ENCODE results near the gene DAW1. TPM values are rescaled to one million over a fixed set of nuclear protein-coding genes. Genes with fewer than 3 reads are reported as not detected.
A peak's percentile ranks its signal among the peaks of the same experiment; 100 is the strongest.
"Not testable (repeated sequence)": the region's sequence is repeated elsewhere in the genome, so short reads cannot be mapped to it uniquely, and the experiment has no call there.

Gene DAW1
- total RNA-seq, 1 experiment from 2014 or later: 0.10 TPM

- H3K27me3 ChIP-seq (ENCODE audit: control insufficient read depth, insufficient read depth, low read length): no peaks in the 10 kb centered on the region
- no peak for DNase-seq
- no peak overlapping the region for H3K4me3 ChIP-seq (ENCODE audit: insufficient read depth, low read depth, low read length)
These were observed 42.9 kb downstream of the DAW1 start for GRCh38 chr2:227914362-227914761.

GRCh38 chr2:227921648-227922047 is 50.2 kb downstream of the DAW1 start:
- DNase-seq: no peak
- H3K36me3 ChIP-seq (replicated peaks; ENCODE audit: control insufficient read depth, insufficient read depth, low read length): no peaks in the 10 kb centered on the region
- H3K27me3 ChIP-seq (ENCODE audit: control insufficient read depth, insufficient read depth, low read length): no peaks in the 10 kb centered on the region
- H3K4me3 ChIP-seq (ENCODE audit: insufficient read depth, low read depth, low read length): no peak overlapping the region

More at GRCh38 chr2:227914362-227914761, 42.9 kb downstream of the DAW1 start:
- H3K36me3 ChIP-seq (replicated peaks; ENCODE audit: control insufficient read depth, insufficient read depth, low read length): no peaks in the 10 kb centered on the region

GRCh38 chr2:227932001-227932400 is 60.6 kb downstream of the DAW1 start:
- Histone ChIP-seq H3K4me3 (ENCODE audit: insufficient read depth, low read depth, low read length) (no peak overlapping the region), H3K27me3 (ENCODE audit: control insufficient read depth, insufficient read depth, low read length) (no peaks in the 10 kb centered on the region), H3K36me3 (replicated peaks; ENCODE audit: control insufficient read depth, insufficient read depth, low read length) (no peaks in the 10 kb centered on the region)
- no peak for DNase-seq

GRCh38 chr2:227932403-227932802 is 61.0 kb downstream of the DAW1 start:
- Histone ChIP-seq H3K36me3 (replicated peaks; ENCODE audit: control insufficient read depth, insufficient read depth, low read length) (no peaks in the 10 kb centered on the region), H3K27me3 (ENCODE audit: control insufficient read depth, insufficient read depth, low read length) (no peaks in the 10 kb centered on the region), H3K4me3 (ENCODE audit: insufficient read depth, low read depth, low read length) (no peak overlapping the region)
- DNase-seq: no peak

GRCh38 chr2:227933884-227934283 is 62.5 kb downstream of the DAW1 start:
- H3K36me3 ChIP-seq (replicated peaks; ENCODE audit: control insufficient read depth, insufficient read depth, low read length): no peaks in the 10 kb centered on the region
- H3K27me3 ChIP-seq (ENCODE audit: control insufficient read depth, insufficient read depth, low read length): no peaks in the 10 kb centered on the region
- H3K4me3 ChIP-seq (ENCODE audit: insufficient read depth, low read depth, low read length): no peak overlapping the region
- DNase-seq: no peak

GRCh38 chr2:227936249-227936648 is 64.8 kb downstream of the DAW1 start:
- H3K4me3 ChIP-seq (ENCODE audit: insufficient read depth, low read depth, low read length); H3K36me3 ChIP-seq (replicated peaks; ENCODE audit: control insufficient read depth, insufficient read depth, low read length); H3K27me3 ChIP-seq (ENCODE audit: control insufficient read depth, insufficient read depth, low read length); DNase-seq: not testable (repeated sequence)

- Histone ChIP-seq H3K36me3 (replicated peaks; ENCODE audit: control insufficient read depth, insufficient read depth, low read length) (no peaks in the 10 kb centered on the region), H3K4me3 (ENCODE audit: insufficient read depth, low read depth, low read length) (no peak overlapping the region), H3K27me3 (ENCODE audit: control insufficient read depth, insufficient read depth, low read length) (no peaks in the 10 kb centered on the region)
- peak; percentile 59 for DNase-seq
These were observed 68.0 kb downstream of the DAW1 start for GRCh38 chr2:227939271-227940027.

GRCh38 chr2:227942021-227942420 is 70.6 kb downstream of the DAW1 start:
- Histone ChIP-seq H3K4me3 (ENCODE audit: insufficient read depth, low read depth, low read length) (no peak overlapping the region), H3K36me3 (replicated peaks; ENCODE audit: control insufficient read depth, insufficient read depth, low read length) (no peaks in the 10 kb centered on the region), H3K27me3 (ENCODE audit: control insufficient read depth, insufficient read depth, low read length) (no peaks in the 10 kb centered on the region)
- no peak for DNase-seq

- no peaks in the 10 kb centered on the region for H3K36me3 ChIP-seq (replicated peaks; ENCODE audit: control insufficient read depth, insufficient read depth, low read length)
- DNase-seq: no peak
- H3K4me3 ChIP-seq (ENCODE audit: insufficient read depth, low read depth, low read length): no peak overlapping the region
- no peaks in the 10 kb centered on the region for H3K27me3 ChIP-seq (ENCODE audit: control insufficient read depth, insufficient read depth, low read length)
These were observed 71.5 kb downstream of the DAW1 start for GRCh38 chr2:227942965-227943364.

- Histone ChIP-seq H3K27me3 (ENCODE audit: control insufficient read depth, insufficient read depth, low read length) (no peaks in the 10 kb centered on the region), H3K4me3 (ENCODE audit: insufficient read depth, low read depth, low read length) (no peak overlapping the region), H3K36me3 (replicated peaks; ENCODE audit: control insufficient read depth, insufficient read depth, low read length) (no peaks in the 10 kb centered on the region)
- DNase-seq: no peak
These were observed 88.9 kb downstream of the DAW1 start for GRCh38 chr2:227960317-227960716.

- no peak for DNase-seq
- no peaks in the 10 kb centered on the region for H3K27me3 ChIP-seq (ENCODE audit: control insufficient read depth, insufficient read depth, low read length)
- H3K36me3 ChIP-seq (replicated peaks; ENCODE audit: control insufficient read depth, insufficient read depth, low read length): no peaks in the 10 kb centered on the region
- H3K4me3 ChIP-seq (ENCODE audit: insufficient read depth, low read depth, low read length): no peak overlapping the region
These were observed 100.3 kb downstream of the DAW1 start for GRCh38 chr2:227971619-227972230.

GRCh38 chr2:227973241-227973640 is 101.8 kb downstream of the DAW1 start:
- Histone ChIP-seq H3K27me3 (ENCODE audit: control insufficient read depth, insufficient read depth, low read length) (no peaks in the 10 kb centered on the region), H3K36me3 (replicated peaks; ENCODE audit: control insufficient read depth, insufficient read depth, low read length) (no peaks in the 10 kb centered on the region), H3K4me3 (ENCODE audit: insufficient read depth, low read depth, low read length) (no peak overlapping the region)
- DNase-seq: no peak

Other genes with a start within 250 kb of the DAW1 start
- gene SCYGR5, start 204.8 kb upstream of the DAW1 start, total RNA-seq (2014; rRNA removed; shearing (Covaris generic)): not detected in 2 replicates
- gene SLC19A3, start 153.6 kb upstream of the DAW1 start, total RNA-seq (2014; rRNA removed; shearing (Covaris generic)): 1.1 and 1.7 TPM in 2 replicates
- gene SCYGR6, start 146.9 kb upstream of the DAW1 start, total RNA-seq (2014; rRNA removed; shearing (Covaris generic)): not detected in 2 replicates
- not detected in 2 replicates for gene SCYGR7, start 143.3 kb upstream of the DAW1 start, total RNA-seq (2014; rRNA removed; shearing (Covaris generic))
- not detected in 2 replicates for gene SCYGR8, start 125.7 kb upstream of the DAW1 start, total RNA-seq (2014; rRNA removed; shearing (Covaris generic))
- not detected in 2 replicates for gene CCL20, start 57.8 kb upstream of the DAW1 start, total RNA-seq (2014; rRNA removed; shearing (Covaris generic))

All from H7 (cell line).